Medulla oblongata (tissue), 1 donor: ENCODE data around the gene PARD6G.

Experiments
- DNase-seq: peaks from one replicate; pipeline ENCODE4 v3.0.0-alpha.2; 2015; ENCODE audit errors: extremely low spot score

The PARD6G gene

GRCh38 chr18:80108121-80108536 lies 139.2 kb downstream of the PARD6G start:
- DNase-seq: no peak

- DNase-seq: no peak
These were observed 139.9 kb downstream of the PARD6G start for GRCh38 chr18:80107426-80107825.
